NCI-H1417 treated with DMSO at 0.1 percent for 48 hours (cell line): ENCODE measurements around the gene INPP5A.

Experiments
- DNase-seq: peaks from one replicate; lab custom pipeline; 2025; lab: John Stamatoyannopoulos, UW

Gene INPP5A

DNA sequence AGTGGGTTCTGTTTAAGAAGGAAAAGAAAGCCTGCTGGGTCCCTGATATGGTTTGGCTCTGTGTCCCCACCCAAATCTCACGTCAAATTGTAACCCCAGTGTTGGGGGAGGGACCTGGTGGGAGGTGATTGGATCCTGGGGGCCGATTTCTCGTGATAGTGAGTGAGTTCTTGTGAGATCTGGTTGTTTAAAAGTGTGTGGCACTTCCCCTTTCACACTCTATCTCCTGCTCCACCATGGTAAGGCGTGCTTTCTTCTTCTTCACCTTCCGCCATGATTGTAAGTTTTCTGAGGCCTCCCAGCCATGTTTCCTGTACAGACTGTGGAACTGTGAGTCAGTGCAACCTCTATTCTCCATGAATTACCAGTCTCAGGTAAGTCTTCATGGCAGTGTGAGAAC lies 42.6 kb downstream of the INPP5A start:
- no peak for DNase-seq

DNA sequence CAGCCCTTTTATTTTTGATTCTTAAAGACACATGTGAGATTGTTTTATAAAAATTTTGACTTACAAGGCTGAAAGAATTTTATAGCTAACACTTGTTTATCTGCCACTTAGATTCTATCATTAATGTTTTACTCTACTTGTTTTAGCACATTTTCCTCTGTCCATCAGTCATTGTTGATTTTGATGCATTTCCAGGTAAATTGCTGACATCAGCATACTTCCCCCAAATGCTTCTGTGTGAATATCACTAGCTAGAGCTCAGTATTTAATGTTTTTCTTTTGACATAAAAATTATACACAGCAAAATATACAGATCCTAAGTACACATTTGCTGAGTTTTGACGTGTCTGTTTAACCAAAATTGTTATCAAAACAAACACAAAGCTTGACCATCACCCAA lies 43.0 kb downstream of the INPP5A start:
- DNase-seq: no peak

DNA sequence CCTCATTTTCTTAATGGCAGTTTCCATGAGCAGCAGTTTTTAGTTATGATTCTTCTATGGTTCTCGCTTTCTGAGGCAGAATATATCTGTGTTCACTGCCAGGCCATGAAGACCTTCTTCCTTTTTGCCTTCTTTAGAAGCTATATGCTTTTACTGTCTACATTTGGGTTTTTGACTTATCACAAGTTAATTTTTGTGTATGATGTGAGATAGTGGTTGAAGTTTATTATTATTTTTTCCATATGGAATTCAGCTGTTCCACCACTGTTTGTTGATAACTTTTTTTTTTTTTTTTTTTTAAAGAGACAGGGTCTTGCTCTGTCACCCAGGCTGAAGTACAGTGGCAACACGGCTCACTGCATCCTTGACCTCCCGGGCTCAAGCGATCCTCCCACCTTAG lies 44.5 kb downstream of the INPP5A start:
- no peak for DNase-seq

DNA sequence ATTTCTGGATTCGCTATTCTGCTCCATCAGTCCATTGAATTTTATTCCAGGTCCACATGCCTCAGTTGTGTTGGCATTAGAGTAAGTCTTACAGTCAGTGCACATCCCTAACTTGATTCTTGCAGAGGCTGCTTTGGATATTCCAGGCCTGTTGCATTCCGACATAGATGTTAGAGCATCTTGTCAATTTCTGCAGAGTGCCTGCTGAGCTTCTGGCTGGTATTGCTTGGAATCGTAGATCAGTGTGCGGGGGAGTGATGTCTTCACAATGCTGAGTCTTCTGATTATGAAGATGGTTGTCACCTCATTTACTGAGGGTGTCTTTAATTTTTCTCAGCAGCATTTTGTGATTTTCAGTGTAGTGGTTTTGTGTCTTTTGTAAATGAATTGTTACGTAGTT lies 45.2 kb downstream of the INPP5A start:
- DNase-seq: no peak

DNA sequence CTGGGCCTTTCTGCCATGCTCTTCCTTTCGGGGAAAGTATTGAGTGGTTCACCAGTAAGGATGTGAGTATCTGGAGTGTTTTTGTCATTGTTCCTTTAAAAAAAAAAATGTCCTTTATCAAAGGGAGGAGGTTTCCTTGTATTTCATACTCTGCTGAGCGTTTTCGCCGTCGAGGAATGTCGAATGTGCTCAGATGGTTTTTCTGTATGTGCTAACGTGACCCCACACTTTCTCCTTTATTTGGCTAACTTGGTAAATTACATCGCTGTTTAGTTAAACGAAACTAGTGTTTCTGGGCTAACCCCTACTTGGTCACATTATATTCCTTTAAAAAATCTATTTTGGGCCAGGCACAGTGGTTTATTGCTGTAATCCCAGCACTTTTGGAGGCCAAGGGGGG lies 45.9 kb downstream of the INPP5A start:
- DNase-seq: no peak

DNA sequence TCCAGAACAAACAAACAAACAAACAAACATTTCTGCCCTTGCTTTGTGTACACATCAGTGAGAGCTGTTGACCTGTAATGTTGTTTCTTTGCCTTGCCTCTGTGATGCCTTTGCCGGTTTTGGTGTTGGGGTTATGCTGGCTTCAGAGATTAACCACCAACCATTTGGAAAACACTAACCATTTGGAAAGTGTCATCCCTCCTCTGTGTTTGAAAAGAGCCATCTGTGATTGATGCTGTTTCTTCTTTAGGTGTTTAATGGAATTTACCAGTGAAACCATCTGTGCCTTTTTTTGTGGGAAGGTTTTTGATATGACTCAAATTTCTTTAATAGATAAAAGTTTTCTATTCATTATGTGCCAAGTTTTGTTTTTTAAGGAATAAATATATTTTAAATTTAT lies 46.5 kb downstream of the INPP5A start:
- no peak for DNase-seq

DNA sequence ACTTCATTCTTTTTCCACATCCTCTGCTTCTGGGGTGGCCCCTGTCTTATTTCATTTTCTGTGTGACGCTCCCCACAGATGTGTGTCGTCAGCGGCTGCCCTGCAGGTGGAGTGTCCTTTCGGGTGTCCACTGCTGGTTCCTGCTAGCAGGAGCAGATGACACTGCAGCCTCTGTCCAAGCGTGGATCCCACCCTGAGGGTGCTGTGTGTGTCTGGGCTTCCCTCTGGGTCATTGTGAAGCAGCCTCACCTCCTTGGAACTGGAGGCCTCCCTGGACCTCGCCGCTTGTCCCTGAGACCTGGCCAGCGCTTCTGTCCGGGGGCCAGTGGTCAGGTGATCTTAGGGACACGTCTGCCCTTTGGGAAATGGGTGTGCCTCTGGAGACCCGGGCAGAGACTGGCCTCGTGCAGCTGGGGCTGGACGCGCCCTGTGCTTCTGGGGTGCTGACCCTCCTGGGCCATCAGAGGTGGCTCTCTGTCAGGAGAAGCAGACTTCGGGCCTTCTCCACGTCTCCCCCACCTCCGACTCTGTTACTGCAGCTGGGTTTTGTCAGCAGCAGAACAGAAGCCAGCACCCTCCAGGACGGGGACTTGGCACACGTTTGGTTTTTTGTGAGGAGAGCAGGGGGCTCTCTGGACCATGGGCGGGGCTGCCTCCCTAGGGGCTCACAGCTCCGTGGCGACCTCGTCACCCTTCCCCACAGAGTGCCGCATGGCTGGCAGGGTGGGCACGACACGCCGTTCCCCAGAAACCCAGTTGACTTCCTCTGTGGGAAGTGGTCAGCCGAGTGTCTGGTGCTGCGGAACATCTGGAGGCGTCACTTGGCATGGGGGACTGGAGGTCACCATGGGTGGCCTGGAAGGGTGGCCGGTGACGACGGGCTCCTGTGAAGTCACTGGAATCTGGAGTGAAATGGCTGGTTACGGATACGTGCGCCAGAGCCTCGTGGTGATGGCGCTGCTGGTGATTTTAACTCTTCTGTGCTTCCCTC lies 48.4 kb downstream of the INPP5A start:
- no peak for DNase-seq

DNA sequence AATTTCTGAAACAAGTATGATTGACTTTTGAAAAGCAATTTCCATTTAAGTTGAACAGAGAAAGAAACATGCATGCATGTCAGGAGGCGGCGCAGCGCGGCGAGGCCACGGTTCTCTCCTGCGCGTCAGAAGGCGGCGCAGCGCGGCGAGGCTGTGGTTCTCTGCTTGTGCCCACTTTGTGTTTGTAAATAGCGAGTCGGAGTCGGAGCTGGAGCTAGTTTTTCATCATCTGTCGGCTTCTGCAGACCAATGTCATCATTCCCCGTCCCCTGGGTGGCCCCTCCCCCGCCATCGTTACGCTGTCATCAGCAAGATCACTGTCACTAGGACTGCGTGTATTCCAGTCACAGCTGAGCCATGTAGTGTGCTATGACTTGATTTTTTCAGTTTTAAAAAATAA lies 49.2 kb downstream of the INPP5A start:
- DNase-seq: no peak

DNA sequence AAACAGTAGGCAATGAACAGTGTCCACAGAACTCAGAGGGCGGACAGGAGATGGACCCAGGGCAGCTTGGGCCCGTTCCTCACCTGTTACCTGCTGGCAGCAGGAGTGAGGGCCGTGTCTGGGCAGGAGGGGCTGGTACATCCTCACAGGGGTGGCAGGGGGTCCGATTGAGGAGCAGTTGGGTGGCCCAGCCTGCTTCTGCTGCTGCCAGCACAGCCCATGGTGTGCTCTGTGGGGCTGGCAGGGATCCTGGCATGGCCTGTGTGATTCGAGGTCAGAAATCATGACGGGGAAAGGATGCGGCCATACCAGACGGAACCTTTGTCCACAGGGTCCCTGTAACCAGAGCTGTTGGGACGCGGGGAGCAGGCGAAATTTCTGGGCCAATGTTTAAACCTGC lies 49.6 kb downstream of the INPP5A start:
- DNase-seq: no peak

DNA sequence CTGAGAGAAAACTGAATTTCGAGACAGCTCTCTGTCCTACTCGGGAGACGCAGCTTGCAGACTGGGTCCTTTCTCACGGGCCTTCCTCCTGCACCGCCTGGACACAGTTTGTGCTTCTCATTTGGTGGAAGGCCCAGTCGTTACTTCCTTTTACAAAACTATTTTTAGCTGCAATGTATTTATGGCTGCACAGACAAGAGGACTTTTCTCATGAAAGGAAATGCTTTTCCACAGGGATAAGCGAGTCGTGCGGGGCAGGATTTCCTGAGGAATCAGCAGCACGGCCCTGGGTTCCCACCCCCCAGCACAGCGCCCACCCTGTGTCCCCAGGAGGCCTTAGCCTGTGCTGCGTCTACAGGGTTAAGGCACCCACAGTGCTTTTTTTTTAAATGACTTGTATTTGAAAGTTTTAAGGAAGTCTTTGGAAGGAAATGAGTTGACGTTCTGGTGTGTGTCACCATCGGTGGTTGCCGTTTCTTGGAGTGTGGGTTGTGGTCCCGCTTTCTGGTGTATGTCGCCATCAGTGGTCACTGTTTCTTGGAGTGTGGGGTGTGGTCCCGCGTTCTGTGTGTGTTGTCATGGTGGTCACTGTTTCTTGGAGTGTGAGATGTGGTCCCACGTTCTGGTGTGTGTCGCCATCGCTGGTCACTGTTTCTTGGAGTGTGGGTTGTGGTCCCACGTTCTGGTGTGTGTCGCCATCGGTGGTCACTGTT lies 50.9 kb downstream of the INPP5A start:
- no peak for DNase-seq

DNA sequence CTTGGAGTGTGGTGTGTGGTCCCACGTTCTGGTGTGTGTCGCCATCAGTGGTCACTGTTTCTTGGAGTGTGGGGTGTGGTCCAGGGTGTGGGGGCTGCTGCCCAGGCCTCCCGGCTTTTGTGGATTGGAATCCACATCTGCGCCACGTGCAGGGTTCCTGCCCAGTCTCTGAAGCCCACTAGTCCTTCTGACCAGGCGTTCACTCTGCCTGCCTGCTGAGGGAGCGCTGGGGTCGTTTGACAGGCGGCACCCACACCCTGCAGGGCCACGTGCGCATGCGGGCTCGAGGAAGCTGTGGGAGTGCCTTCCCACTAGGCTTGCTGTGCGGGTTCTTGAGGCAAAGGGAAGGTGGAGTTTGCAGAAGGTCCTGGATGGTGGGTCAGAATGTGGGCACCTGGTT lies 51.4 kb downstream of the INPP5A start:
- DNase-seq: no peak

DNA sequence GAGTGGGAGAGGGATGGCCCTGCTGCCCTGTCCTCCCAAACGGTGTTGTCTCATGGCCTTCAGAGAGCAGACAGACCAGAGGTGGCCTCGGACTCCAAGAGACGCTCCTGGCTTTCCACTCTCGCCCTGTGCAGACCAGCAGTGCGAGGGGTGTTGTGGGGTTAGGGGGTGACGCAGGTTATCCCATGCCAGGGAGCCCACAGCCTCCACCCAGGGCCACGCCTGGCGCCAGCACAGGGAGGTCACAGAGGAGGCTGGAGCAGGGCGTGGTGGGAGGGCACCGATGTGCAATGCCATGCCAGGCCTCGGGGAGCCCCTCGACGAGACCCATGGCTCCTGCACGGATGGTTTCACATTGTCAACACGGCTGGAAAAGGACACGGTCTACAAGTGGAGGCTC lies 52.1 kb downstream of the INPP5A start:
- no peak for DNase-seq

DNA sequence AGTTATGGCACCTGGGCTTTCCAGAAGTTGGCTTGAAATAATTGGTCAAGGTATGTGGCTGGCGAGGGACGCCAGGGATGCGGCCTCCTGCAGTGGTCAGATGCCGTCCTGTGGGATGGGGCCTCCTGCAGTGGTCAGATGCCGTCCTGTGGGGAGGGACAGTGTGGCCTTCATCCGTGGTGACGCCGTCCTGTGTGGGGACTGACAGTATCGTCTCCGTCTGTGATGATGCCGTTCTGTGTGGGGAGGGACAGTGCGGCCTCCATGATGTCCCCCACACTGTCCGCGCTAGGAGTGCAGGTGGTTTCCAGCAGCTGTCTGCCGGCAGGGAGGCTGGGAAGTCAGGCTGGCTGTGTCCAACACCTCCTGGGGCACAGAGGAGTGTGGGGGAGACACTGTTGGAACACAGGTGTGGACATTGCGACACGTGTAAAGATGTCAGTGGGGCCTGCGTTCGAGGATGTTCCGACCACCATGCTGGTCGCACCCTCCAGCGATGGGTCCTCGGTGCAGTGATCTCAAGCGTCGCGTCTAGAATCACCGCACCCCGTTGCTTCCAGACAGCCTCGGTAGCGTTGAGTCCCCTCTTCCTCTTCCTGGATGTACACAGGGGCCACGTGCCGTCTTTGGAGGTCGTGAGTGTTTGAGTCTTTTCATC lies 52.6 kb downstream of the INPP5A start:
- no peak for DNase-seq

DNA sequence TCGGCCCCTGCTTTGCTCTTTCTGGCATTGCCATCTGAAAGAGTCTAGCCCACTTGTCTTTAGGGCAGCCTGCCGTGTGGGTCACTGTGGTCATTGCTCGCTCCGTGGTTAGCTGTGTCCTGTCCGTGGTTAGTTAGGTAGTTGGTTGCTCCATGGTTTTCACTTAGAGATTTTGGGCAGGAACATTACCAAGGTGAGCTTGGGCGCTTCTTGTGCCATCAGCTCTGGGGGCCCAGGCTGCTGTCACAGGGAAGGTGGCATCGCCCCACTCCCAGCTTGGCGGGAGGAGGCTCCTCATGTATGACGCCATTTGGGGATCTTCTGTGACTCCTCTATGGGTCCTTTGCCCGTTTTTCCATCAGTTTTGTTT lies 53.1 kb downstream of the INPP5A start:
- DNase-seq: no peak

DNA sequence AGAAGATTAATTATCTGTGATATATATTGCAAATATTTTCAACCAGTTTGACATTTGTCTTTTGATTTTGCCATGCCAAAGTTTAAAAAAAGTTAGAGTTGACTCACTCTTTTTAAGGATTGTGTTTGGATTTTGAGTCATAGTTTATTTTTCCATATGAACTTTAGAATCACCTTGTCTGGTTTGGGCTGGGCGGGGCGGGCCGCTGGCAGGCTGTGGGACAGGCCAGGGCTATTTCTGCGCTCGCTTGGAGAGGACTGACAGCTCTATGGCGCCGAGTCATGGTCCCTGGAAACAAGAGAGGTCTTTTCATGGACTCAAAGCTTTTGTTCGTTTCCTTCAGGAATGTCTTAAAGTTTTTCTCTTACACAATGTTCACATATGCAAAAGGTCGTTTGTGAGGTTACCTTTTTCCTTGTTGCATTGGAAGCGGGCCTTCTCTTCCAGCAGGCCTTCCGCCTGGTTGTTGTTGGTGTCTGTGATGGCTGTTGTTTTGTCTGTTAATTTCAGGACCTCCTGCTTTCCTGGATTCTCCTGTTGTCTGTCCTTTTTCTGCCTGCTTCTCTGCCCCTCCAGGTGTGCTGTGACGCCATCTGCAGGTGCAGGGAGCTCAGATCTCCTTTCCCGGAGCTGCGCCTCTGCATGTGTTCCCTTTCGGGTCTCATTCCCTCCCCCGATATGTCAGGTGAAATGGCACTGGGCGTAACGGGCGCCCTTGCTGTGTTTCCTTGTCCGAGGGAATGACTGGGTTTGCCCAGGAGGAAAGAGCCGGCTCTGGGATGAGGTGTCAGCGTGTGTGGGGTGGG lies 53.8 kb downstream of the INPP5A start:
- DNase-seq: no peak

DNA sequence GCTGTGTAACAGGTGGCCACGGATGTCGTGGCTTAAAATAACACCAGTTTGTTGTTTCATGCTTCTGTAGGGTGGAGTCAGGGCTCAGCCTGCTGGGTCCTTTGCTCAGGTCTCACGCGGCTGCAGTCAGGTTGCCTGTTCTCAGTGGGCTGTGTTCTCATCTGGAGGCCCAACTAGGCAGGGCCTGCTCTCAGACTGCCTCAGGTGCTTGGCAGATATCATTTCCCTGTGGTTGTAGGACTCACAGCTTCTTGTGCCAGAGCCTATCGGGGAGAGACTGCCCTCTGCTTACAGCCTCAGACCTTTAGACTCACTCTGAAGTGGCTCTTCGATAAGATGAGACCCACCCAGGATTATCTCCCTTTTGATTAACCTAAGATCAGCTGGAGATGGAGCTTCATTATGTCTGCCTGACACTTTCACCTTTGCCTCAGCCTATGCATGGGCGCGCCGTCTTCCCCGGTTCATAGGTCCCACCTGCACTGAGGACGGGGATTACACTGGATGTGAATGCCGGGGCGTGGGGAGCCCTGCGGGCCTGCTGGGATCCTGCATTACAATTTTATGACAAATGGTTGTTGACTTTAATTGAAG lies 55.3 kb downstream of the INPP5A start:
- no peak for DNase-seq

DNA sequence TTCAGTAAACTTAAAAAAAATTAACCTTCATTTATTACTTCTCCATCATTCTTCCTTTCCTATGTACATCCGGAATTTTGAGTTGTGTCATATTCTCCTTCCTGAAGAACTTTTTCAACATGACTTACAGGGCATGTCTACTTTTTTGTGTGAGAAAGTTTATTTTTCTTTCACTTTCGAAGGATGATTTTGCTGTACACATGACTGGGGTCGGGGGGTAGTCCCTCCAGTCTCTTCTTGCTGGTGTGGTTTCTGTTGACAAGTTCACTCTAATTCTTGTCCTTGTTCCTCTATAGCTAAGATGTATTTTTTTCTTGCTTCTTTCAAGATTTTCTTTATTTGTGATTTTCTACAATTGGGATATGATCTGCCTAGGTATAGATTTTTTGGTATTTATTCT lies 55.8 kb downstream of the INPP5A start:
- no peak for DNase-seq

DNA sequence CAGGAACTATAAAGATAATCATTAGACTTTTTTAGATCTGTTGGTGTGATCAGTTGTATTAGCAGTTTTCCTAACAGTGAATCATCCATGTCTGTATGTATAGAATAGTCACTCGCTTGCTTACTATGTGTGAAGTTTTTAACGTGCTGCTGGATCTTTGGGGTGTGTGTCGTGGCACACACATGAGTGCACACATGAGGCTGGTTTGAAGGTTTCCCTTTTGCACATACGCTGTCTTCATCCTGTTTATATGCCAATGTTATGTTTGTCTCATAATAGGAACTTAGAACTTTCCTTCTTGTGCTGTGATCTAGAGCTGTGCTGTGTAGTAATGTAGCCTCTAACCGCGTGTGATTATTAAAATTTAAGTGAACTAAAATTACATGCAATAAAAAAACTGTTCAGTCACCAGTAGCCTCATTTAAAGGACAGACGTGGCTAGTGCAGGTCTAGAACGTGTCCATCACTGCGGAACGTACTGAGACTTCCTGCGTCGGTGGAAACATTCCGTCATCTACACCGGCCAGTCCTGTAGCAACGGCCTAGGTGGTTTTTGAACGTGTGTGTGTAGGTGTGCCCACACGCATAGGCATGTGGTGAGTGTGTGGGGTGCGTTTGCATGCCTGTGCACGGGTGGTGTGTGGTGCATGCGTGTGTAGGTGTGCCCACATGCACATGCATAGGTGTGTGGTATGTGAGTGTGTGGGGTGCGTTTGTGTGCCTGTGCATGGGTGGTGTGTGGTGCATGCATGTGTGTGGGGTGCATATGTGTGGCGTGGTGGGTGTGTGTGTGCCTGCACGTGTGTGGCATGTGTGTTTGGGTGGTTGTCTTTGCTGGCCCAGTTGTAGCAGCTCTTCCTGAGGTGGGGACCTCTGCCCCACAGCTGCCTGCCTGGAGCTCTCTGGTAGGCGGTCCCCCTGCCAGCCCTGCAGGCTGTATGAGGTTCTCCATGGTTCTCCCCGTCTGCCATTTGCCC lies 56.6 kb downstream of the INPP5A start:
- no peak for DNase-seq

DNA sequence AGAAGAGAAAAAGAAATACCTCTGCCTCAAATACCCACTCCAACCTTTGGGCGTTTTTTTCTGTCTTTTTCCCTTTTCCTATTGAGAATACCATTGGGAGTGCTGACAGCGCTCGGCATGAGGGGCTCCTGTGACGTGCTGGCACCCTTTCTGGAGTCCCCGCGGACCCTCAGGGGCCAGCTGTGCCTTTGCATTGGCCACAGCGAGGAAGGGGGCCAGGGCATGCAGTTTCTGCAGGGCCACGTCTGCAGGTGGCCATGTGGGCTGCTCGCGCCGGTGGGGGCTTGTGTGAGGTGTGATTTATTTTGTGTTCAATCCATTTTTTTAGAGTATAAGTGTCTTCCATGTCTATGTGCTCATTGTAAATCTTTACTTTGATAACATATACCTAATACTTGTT lies 57.4 kb downstream of the INPP5A start:
- DNase-seq: no peak

DNA sequence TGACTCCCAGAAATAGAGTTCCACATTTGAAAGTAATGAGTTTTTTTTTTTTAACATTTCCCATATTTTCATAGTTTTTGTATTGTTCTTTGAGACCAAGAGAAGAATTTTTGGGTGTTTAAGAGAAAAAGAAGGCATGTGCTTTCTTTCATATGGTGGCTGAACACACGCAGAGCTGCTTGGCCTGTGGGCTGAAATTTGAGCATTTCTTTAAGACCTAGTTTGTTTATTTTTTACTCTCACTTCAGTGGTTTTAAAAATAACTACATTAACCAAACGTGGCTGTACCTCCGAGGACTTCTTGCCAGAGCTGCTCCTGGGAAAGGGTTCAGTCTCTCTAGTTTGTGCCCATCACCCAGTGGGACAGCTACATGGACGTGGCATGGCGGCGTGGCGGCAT lies 58.3 kb downstream of the INPP5A start:
- no peak for DNase-seq
